Activated CD4-positive, alpha-beta T cell treated with anti-CD3 and anti-CD28 coated beads for 36 hours (primary cell): Measurements from ENCODE around the gene CEACAM20. TPM values are rescaled to one million over a fixed set of nuclear protein-coding genes. Genes with fewer than 3 reads are reported as not detected.
"Not testable (repeated sequence)": the region's sequence is repeated elsewhere in the genome, so short reads cannot be mapped to it uniquely, and the experiment has no call there.

Experiments used
- ATAC-seq: fragments of 200-7000 bp; cut with Tn5 transposase; one replicate; pipeline ENCODE4 v1.10.0; 2021; ENCODE audit warnings: mild to moderate bottlenecking, moderate library complexity
- CTCF ChIA-PET: fragments of 350-600 bp; sonication (Branson Sonifier 250); formaldehyde crosslinking; loops from one replicate; lab custom pipeline; 2021; ENCODE audit warnings: antibody characterized with exemption; lab: Charles Lee
- POLR2A ChIA-PET: fragments of 350-600 bp; sonication (Branson Sonifier 250); formaldehyde crosslinking; loops from one replicate; lab custom pipeline; 2021; ENCODE audit warnings: antibody characterized with exemption, inconsistent platforms; lab: Charles Lee
- DNase-seq: peaks from one replicate; pipeline ENCODE4 v3.0.0-alpha.2; 2020
- H3K27ac Mint-ChIP-seq: one replicate; pipeline ENCODE4 v1.8.0; 2021; ENCODE audit warnings: mixed read lengths
- H3K27me3 Mint-ChIP-seq: one replicate; pipeline ENCODE4 v1.8.0; 2021; ENCODE audit warnings: mixed read lengths
- H3K36me3 Mint-ChIP-seq: one replicate; pipeline ENCODE4 v1.8.0; 2021; ENCODE audit warnings: low read depth, mixed read lengths
- H3K4me1 Mint-ChIP-seq: one replicate; pipeline ENCODE4 v1.8.0; 2021; ENCODE audit warnings: mixed read lengths
- H3K4me3 Mint-ChIP-seq: one replicate; pipeline ENCODE4 v1.8.0; 2021; ENCODE audit warnings: mild to moderate bottlenecking, moderate library complexity, mixed read lengths
- H3K9me3 Mint-ChIP-seq: one replicate; pipeline ENCODE4 v1.8.0; 2021; ENCODE audit warnings: low read depth, mixed read lengths
- intact Hi-C, 2 experiments: fragments of 100-400 bp; cut with DNase I in 1 of 2; cut with micrococcal nuclease in 1 of 2; formaldehyde crosslinking; loops; one replicate each; pipeline versions ENCODE4 v1.14.2 to v1.15.1; 2022 to 2024; cut with DNase I, micrococcal nuclease
- total RNA-seq, 2 experiments: library from RNA; stranded (reverse); gene quantifications; one replicate each; pipeline ENCODE4 v1.2.3, GENCODE V29; 2021

The CEACAM20 gene
- total RNA-seq, 2 experiments from 2014 or later, result not detected

DNA sequence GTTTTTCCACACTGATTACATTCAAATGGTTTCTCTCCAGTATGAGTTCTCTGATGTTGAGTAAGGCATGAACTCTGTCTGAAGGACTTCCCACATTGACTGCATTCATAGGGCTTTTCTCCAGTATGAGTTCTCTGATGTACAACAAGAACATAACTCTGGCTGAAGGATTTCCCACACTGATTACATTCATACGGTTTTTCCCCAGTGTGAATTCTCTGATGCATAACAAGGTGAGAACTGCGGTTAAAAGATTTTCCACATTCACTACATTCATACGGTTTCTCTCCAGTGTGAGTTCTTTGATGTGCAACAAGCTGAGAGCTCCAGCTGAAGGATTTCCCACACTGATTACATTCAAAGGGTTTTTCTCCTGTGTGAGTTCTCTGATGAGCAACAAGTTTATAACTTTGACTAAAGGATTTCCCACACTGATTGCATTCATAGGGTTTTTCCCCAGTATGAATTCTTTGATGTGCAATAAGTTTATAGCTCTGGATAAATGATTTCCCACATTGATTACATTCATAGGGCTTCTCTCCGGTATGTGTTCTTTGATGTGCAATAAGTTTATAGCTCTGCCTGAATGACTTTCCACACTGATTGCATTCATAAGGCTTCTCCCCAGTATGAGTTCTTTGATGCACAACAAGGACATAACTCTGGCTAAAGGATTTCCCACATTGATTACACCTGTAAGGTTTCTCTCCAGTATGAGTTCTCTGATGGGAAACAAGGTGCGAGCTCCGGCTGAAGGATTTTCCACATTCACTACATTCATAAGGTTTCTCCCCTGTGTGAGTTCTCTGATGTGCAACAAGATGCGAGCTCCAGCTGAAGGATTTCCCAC is 52.7 kb downstream of the CEACAM20 start:
- ATAC-seq, result no peak
- POLR2A ChIA-PET, result interaction anchor here (0.6 kb wide), 1 partner anchor 23 kb away, joined by 3 read pairs; the partner anchor contains the start of gene ZNF180
- intact Hi-C loops, result loop anchor here in 1 of 2 experiments (2.0 to 10.0 kb wide), 2 partner anchors 22 to 632 kb away; no protein-coding TSS in a partner anchor
- Mint-ChIP-seq H3K9me3 (peaks cover 73% of the 10 kb centered on the region), H3K4me1 (no peaks in the 10 kb centered on the region), H3K36me3 (peaks cover 92% of the 10 kb centered on the region), H3K27me3 (no peaks in the 10 kb centered on the region), H3K4me3 (no peak overlapping the region), H3K27ac (no peak overlapping the region)
- CTCF ChIA-PET, result no interaction called here
- no peak for DNase-seq

DNA sequence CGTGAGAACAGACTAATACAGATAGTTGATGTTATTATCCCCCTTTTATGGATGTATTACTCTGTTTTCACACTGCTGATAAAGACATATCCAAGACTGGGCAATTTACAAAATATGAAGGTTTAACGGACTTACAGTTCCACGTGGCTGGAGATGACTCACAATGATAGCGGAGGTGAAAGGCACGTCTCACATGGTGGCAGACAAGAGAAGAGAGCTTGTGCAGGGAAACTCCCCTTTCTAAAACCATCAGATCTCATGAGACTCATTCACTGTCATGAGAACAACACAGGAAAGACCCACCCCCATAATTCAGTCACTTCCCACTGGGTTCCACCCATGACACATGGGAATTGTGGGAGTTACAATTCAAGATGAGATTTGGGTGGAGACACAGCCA is 60.7 kb downstream of the CEACAM20 start:
- H3K9me3 Mint-ChIP-seq, result peaks cover 85% of the 10 kb centered on the region
- peaks cover 52% of the 10 kb centered on the region for H3K36me3 Mint-ChIP-seq
- CTCF ChIA-PET, result not testable (repeated sequence)

DNA sequence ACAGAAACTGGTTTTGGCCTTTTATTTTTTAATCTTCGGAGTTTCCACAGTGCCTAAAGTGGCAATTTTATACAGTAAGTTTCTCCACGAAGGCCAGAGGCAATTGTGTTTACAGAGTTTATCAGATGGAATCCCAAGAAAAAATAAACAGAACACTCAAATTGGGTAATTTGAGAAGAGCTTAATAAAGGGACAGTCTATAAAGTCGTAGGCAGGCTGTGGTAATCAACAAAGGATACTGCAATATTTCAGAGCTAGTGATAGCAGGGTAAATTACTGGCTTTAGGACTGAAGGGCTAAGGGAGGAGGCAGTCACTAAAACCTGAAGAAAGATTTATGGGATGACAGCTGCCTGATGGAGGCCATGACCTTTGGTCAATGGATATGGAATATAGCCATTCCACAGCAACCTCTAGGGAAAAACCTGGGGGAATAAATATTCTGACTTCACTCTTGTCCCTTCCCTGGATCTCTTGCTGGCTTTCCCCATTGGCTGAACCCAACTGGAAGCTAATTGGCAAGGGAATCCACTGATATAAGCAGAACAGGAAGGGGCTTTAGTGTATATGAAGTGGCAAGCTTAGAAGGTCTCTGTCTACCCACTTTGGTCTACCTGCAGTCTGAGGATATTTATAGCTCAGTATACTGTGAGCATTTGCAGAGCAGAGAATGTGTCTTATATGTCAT is 66.7 kb downstream of the CEACAM20 start:
- DNase-seq, H3K27ac Mint-ChIP-seq, CTCF ChIA-PET, H3K4me1 Mint-ChIP-seq, H3K27me3 Mint-ChIP-seq, H3K4me3 Mint-ChIP-seq, ATAC-seq: not testable (repeated sequence)
- H3K9me3 Mint-ChIP-seq, result peaks cover 50% of the 10 kb centered on the region
- H3K36me3 Mint-ChIP-seq, result peaks cover 18% of the 10 kb centered on the region
- intact Hi-C loops, result loop anchor here in 1 of 2 experiments (10.0 kb wide), 1 partner anchor 588 kb away; no protein-coding TSS in a partner anchor
- POLR2A ChIA-PET, result interaction anchor here (0.6 kb wide), 1 partner anchor 51 kb away, joined by 4 read pairs; no protein-coding TSS in a partner anchor

More for the DNA sequence above, 60.7 kb downstream of the CEACAM20 start:
- H3K27ac Mint-ChIP-seq, POLR2A ChIA-PET, ATAC-seq, DNase-seq, H3K4me3 Mint-ChIP-seq, H3K4me1 Mint-ChIP-seq, H3K27me3 Mint-ChIP-seq: not testable (repeated sequence)
- intact Hi-C loops, result loop anchor here in 1 of 2 experiments (10.0 kb wide), 1 partner anchor 594 kb away; no protein-coding TSS in a partner anchor

Other genes starting within 250 kb of the CEACAM20 start
- 1 to 10 TPM; 2.1 to 2.7 TPM for gene ZNF235, start 224.7 kb downstream of the CEACAM20 start, total RNA-seq
- gene ZNF112, start 173.0 kb downstream of the CEACAM20 start, total RNA-seq, result under 1 TPM; 0.12 to 0.14 TPM
- gene ZNF285, start 128.1 kb downstream of the CEACAM20 start, total RNA-seq, result 1 to 10 TPM; 1.2 to 1.4 TPM
- gene ZNF229, start 81.2 kb downstream of the CEACAM20 start, total RNA-seq, result 1 to 10 TPM; 1.0 to 1.2 TPM
- 1 to 10 TPM; 5.5 to 7.7 TPM for gene ZNF180, start 29.2 kb downstream of the CEACAM20 start, total RNA-seq
- gene IGSF23, start 83.9 kb upstream of the CEACAM20 start, total RNA-seq, result not detected
- gene PVR, start 114.2 kb upstream of the CEACAM20 start, total RNA-seq, result 10 to 100 TPM; 10.9 to 11.3 TPM
- gene CEACAM19, start 141.8 kb upstream of the CEACAM20 start, total RNA-seq, result under 1 TPM; 0.56 to 0.73 TPM
- not detected for gene CEACAM16, start 169.5 kb upstream of the CEACAM20 start, total RNA-seq
- 10 to 100 TPM; 56.2 to 81.5 TPM for gene BCL3, start 219.0 kb upstream of the CEACAM20 start, total RNA-seq
- gene CBLC, start 248.2 kb upstream of the CEACAM20 start, total RNA-seq, result not detected